DND-41 (cell line): Measurements from ENCODE around the gene TSHZ1.

Experiments
- ATAC-seq: fragments of 200-7000 bp; cut with Tn5 transposase; 3 replicates; pipeline ENCODE4 v1.9.1; 2021; ENCODE audit warnings: low read depth; ENCODE audit not compliant: insufficient read depth
- DNase-seq: peaks from one replicate; pipeline ENCODE4 v3.0.0-alpha.2; 2020
- H2AFZ ChIP-seq: 2 replicates; pipeline ENCODE4 v1.6.0; 2012; ENCODE audit warnings: low read depth, low read length
- H3K27ac ChIP-seq: 2 replicates; pipeline ENCODE4 v1.5.1; 2012; ENCODE audit warnings: low read length, inconsistent platforms
- H3K27me3 ChIP-seq: fragments of 200-600 bp; sonication (generic); 2 replicates; pipeline ENCODE4 v1.6.0; 2012; ENCODE audit warnings: low read length, mild to moderate bottlenecking, inconsistent platforms; ENCODE audit not compliant: insufficient read depth, poor library complexity
- H3K36me3 ChIP-seq: 2 replicates; pipeline ENCODE4 v1.5.1; 2012; ENCODE audit warnings: low read length, inconsistent platforms; ENCODE audit not compliant: insufficient read depth
- H3K4me1 ChIP-seq: 2 replicates; pipeline ENCODE4 v1.5.1; 2012; ENCODE audit warnings: mild to moderate bottlenecking, low read length; ENCODE audit not compliant: insufficient read depth
- H3K4me2 ChIP-seq: 2 replicates; pipeline ENCODE4 v1.6.0; 2012; ENCODE audit warnings: mild to moderate bottlenecking, moderate library complexity, low read length, inconsistent platforms; ENCODE audit not compliant: insufficient read depth
- H3K4me3 ChIP-seq, 2 experiments: fragments of 200-600 bp in 1 of 2; shearing (Covaris generic) in 1 of 2; 2 replicates each; pipeline ENCODE4 v1.5.1; 2012 to 2016; ENCODE audit warnings: inconsistent platforms in 2 of 2, low read length in 2 of 2, mild to moderate bottlenecking in 2 of 2, low read depth in 1 of 2, moderate library complexity in 1 of 2
- H3K79me2 ChIP-seq: 2 replicates; pipeline ENCODE4 v1.6.0; 2012; ENCODE audit warnings: low read length, inconsistent platforms; ENCODE audit not compliant: insufficient read depth
- H3K9ac ChIP-seq: 2 replicates; pipeline ENCODE4 v1.6.0; 2012; ENCODE audit warnings: low read depth, mild to moderate bottlenecking, inconsistent platforms, low read length, moderate library complexity
- H3K9me3 ChIP-seq: 2 replicates; pipeline ENCODE4 v1.5.1; 2012; ENCODE audit warnings: low read length, moderate library complexity, mild to moderate bottlenecking, inconsistent platforms; ENCODE audit not compliant: insufficient read depth, severe bottlenecking
- H4K20me1 ChIP-seq: 2 replicates; pipeline ENCODE4 v1.6.0; 2012; ENCODE audit warnings: low read length; ENCODE audit not compliant: insufficient read depth
- EZH2 ChIP-seq: IDR thresholded peaks from 3 replicates; pipeline ENCODE4 v1.6.1; 2012; ENCODE audit warnings: borderline replicate concordance, low read depth, mild to moderate bottlenecking, moderate library complexity, low read length, inconsistent platforms; ENCODE audit not compliant: severe bottlenecking
- TF ChIP-seq, protein P1 (sequence below): IDR thresholded peaks from 2 replicates; pipeline ENCODE4 v1.5.1; 2012; ENCODE audit warnings: borderline replicate concordance, low read length, moderate library complexity, mild to moderate bottlenecking; ENCODE audit not compliant: poor library complexity, severe bottlenecking; ENCODE audit errors: extremely low read depth

The TSHZ1 gene

DNA sequence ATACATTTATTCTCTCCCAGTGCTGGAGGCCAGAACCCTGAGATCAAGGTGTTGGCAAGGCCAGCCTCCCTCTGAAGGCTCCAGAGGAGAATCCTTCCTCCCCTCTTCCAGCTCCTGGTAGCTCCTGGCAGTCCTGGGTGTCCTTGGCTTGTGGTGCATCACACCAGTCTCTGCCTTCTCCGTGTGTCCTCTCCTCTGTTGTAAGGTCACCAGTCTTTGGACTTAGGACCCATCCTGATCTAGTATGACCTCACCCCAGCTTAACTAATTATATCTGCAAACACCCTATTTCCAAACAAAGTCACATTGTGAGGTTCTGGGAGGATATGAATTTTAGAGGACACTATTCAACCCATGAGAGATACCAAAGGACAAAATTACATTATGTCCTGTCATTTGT is 31.1 kb downstream of the TSHZ1 start:
- H3K4me2 ChIP-seq = no peak overlapping the region
- no peak overlapping the region for H3K9ac ChIP-seq
- no peaks in the 10 kb centered on the region for H3K9me3 ChIP-seq
- H3K4me1 ChIP-seq = peaks cover 21% of the 10 kb centered on the region
- H3K36me3 ChIP-seq = peaks cover 10% of the 10 kb centered on the region; the same call in 1 of the 2 replicates
- DNase-seq (no peak), ATAC-seq (no peak)
- no peaks in the 10 kb centered on the region for H3K27me3 ChIP-seq
- no peak overlapping the region for H3K27ac ChIP-seq
- H3K79me2 ChIP-seq = peaks cover 98% of the 10 kb centered on the region
- H2AFZ ChIP-seq = no peak overlapping the region
- TF ChIP-seq, protein P1, sequence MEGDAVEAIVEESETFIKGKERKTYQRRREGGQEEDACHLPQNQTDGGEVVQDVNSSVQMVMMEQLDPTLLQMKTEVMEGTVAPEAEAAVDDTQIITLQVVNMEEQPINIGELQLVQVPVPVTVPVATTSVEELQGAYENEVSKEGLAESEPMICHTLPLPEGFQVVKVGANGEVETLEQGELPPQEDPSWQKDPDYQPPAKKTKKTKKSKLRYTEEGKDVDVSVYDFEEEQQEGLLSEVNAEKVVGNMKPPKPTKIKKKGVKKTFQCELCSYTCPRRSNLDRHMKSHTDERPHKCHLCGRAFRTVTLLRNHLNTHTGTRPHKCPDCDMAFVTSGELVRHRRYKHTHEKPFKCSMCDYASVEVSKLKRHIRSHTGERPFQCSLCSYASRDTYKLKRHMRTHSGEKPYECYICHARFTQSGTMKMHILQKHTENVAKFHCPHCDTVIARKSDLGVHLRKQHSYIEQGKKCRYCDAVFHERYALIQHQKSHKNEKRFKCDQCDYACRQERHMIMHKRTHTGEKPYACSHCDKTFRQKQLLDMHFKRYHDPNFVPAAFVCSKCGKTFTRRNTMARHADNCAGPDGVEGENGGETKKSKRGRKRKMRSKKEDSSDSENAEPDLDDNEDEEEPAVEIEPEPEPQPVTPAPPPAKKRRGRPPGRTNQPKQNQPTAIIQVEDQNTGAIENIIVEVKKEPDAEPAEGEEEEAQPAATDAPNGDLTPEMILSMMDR = no peak
- no peak for TF ChIP-seq EZH2
- H4K20me1 ChIP-seq = peaks cover 25% of the 10 kb centered on the region
- H3K4me3 ChIP-seq = no peak overlapping the region

- no peaks in the 10 kb centered on the region for H3K27me3 ChIP-seq
- H2AFZ ChIP-seq = no peak overlapping the region
- DNase-seq = peak; percentile 27
- no peak overlapping the region for H3K9ac ChIP-seq
- ATAC-seq = no peak
- H3K36me3 ChIP-seq = no peaks in the 10 kb centered on the region
- H4K20me1 ChIP-seq = peaks cover 14% of the 10 kb centered on the region; the same call in 1 of the 2 replicates
- peaks cover 47% of the 10 kb centered on the region for H3K4me1 ChIP-seq
- no peak overlapping the region for H3K4me2 ChIP-seq
- TF ChIP-seq, protein P1 = peak; percentile 58
- TF ChIP-seq EZH2 = no peak
- no peaks in the 10 kb centered on the region for H3K9me3 ChIP-seq
- H3K4me3 ChIP-seq = no peak overlapping the region
- peaks cover 97% of the 10 kb centered on the region for H3K79me2 ChIP-seq
- 0 out of 2 replicates have a peak overlapping the region, but pooled peaks have one; percentile 17 for H3K27ac ChIP-seq
Observed at GRCh38 chr18:75244351-75245313, 34.0 kb downstream of the TSHZ1 start.

- ATAC-seq = peak; percentile 57
- Histone ChIP-seq H4K20me1 (peaks cover 16% of the 10 kb centered on the region; the same call in 1 of the 2 replicates), H3K4me1 (peaks cover 50% of the 10 kb centered on the region), H2AFZ (peak overlapping the region; percentile 67), H3K4me3 (peak overlapping the region; percentile 24 to 57; a peak in 3 of 4 replicates), H3K27me3 (no peaks in the 10 kb centered on the region), H3K9me3 (no peaks in the 10 kb centered on the region), H3K9ac (peak overlapping the region; percentile 59), H3K27ac (peak overlapping the region; percentile 93), H3K79me2 (peaks cover 96% of the 10 kb centered on the region), H3K4me2 (peak overlapping the region; percentile 77), H3K36me3 (no peaks in the 10 kb centered on the region)
- TF ChIP-seq, protein P1 = no peak
- TF ChIP-seq EZH2 = no peak
- peak; percentile 55 for DNase-seq
Observed at GRCh38 chr18:75246721-75247610, 36.4 kb downstream of the TSHZ1 start.
